GM21360 (cell line): Measurements from ENCODE around the gene NOLC1.

ENCODE experiments used
- ATAC-seq: cut with Tn5 transposase; IDR thresholded peaks from one replicate; pipeline ENCODE4 v1.9.1; 2021; ENCODE audit warnings: mild to moderate bottlenecking, moderate library complexity; ENCODE audit not compliant: unreplicated experiment

Gene NOLC1

DNA sequence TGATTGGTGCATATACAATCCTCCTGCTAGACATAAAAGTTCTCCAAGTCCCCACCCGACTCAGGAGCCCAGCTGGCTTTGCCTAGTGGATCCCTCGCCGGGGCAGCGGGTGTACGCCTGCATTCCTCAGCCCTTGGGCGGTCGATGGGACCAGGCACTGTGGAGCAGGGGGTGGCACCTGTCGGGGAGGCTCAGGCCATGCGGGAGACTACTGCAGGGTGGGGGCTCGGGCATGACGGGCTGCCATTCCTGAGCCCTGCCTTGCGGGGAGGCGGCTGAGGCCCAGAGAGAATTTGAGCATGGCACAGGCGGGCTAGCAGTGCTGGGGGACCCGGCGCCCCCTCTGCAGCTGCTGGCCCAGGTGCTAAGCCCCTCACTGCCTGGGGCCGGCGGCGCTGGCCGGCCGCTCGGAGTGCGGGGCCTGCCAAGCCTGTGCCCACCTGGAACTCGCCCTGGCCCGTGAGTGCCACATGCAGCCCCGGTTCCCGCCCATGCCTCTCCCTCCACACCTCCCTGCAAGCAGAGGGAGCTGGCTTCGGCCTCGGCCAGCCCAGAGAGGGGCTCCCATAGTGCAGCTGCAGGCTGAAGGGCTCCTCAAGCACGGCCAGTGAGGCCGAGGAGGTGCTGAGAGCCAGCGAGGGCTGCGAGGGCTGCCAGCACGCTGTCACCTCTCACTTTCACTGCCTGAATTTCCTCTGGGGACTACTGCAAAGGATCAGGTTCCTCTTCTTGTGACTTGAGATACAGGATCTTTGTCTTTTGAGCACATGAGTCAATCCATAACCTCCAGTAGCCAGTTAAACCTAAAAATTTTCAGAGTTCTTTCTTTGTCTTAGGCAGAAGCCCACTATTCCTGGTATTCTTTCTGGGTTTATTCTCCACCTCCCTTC lies 48.8 kb downstream of the NOLC1 start:
- no peak for ATAC-seq

DNA sequence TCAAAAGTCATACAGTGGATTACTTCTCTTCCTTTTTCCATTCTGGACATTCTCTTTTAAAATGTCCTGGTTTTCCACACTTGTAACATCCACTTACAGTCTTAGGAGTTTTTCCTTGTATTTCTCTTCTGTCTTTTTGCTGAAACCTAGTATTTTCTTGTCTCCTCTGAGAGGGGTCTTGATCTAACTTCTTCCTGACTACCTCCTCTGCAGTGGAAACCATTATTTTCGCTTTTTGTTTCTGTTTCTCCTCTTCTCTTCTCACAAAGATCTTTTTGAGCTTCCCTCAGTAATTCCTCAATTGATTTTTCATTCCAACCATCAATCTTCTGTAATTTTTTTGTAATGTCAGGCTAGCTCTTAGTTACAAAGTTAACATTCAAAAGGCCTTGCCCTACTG lies 50.2 kb downstream of the NOLC1 start:
- ATAC-seq: no peak

DNA sequence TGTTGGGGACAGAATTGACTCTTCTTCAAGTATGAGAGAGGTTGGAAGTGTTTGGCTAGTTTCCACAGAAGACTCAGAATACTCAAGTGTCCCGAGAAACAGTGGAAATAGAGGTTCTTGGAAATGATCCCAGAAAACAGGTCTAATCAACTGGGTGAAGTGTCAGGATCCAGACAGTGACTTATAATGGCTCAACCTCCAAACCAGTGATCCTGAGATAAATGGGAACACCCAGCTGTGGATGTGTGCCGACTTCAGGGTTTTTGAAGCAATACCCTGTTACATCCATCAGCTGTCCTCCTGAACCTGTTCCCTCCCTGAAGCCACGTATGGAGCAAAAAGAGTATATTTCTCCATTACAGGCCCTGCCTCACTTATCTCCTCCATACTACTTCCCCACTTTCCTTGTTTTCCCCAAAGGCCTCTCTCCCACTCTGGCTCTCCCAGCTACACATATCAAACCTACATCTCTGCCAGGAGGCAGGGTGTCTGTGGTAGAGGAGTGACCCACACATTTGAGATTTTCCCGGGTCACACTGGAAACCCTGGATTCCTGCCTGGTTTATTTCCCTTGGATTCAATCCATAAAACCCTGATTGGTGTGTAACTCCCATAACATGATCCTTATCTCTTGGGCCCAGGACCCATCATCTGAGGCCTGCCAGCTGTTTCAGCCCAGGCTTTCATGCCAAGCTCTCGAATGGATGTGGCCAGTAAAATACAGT lies 56.3 kb downstream of the NOLC1 start:
- no peak for ATAC-seq

DNA sequence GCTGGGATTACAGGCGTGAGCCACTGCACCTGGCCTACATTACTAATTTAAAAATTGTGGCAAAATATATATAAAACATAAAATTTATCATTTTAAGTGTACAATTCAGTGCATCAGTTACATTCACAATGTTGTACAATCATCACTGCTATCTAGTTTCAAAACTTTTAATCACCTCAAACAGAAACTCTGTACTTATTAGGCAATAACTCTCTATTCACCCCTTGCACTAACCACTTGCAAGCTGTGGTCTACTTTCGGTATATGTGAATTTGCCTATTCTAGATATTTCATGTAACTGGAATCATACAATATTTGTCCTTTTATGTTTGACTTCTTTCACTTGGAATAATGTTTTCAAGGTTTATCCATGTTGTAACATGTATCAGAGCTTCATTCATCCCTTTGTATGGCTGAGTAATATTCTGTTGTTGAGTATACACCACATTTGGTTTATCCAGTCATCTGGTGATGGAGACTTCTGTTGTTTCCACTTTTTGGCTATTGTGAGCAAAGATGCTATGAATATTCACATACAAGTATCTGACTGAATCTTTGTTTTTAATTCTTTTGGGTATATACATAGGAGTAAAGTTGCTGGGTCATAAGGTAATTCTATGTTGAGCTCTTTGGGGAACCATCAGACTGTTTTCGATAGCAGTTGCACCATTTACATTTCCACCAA lies 59.6 kb downstream of the NOLC1 start:
- no peak for ATAC-seq
